Uterus (tissue), 4 donors: Measurements from ENCODE around the gene BRIX1. TPM values are rescaled to one million over a fixed set of nuclear protein-coding genes. Genes with fewer than 3 reads are reported as not detected.

Source experiments
- DNase-seq, 2 donors: peaks; one replicate each; pipeline ENCODE4 v3.0.0-alpha.2; 2019 to 2020
- H3K27ac ChIP-seq, 2 donors: fragments of 200-600 bp; sonication (generic); 1 replicate in 1 of 2; 2 replicates in 1 of 2; pipeline ENCODE4 v1.5.1; 2016 to 2018
- H3K27me3 ChIP-seq, 2 donors: fragments of 200-600 bp; sonication (generic); one replicate each; pipeline ENCODE4 v1.5.1; 2018 to 2019; ENCODE audit warnings: control low read depth in 1 of 2
- H3K36me3 ChIP-seq, 2 donors: fragments of 200-600 bp; sonication (generic); one replicate each; pipeline ENCODE4 v1.5.1; 2019; ENCODE audit warnings: control low read depth in 1 of 2
- H3K4me1 ChIP-seq, 2 donors: fragments of 200-600 bp; sonication (generic); one replicate each; pipeline ENCODE4 v1.5.1; 2018 to 2019; ENCODE audit warnings: control low read depth in 1 of 2
- H3K4me3 ChIP-seq, 2 donors: fragments of 200-600 bp; sonication (generic); 1 replicate in 1 of 2; 2 replicates in 1 of 2; pipeline ENCODE4 v1.5.1; 2018 to 2019; ENCODE audit warnings: mild to moderate bottlenecking in 1 of 2
- H3K9me3 ChIP-seq, 2 donors: fragments of 200-600 bp; sonication (generic); one replicate each; pipeline ENCODE4 v1.5.1; 2019; ENCODE audit warnings: control low read depth in 1 of 2
- POLR2A ChIP-seq, 2 donors: fragments of 450-650 bp; IDR thresholded peaks; one replicate each; pipeline ENCODE4 v1.6.1; 2016; ENCODE audit warnings: antibody characterized with exemption in 2 of 2, mild to moderate bottlenecking in 1 of 2, moderate library complexity in 1 of 2
- intact Hi-C: fragments of 100-400 bp; cut with DNase I; formaldehyde crosslinking; loops from one replicate; pipeline ENCODE4 v1.15.1; 2023; ENCODE audit warnings: low total_unique reads
- total RNA-seq, 4 donors: library from RNA; depleted of rRNA in 3 of 4; stranded (reverse); fragments of >200 nt in 3 of 4; gene quantifications; one replicate each; pipeline versions ENCODE4 v1.1.0 to v1.2.4, GENCODE V29; 2014 to 2023
- TF ChIP-seq, protein P1 (sequence below), 4 experiments: fragments of 200-600 bp in 2 of 4; fragments of 450-650 bp in 2 of 4; sonication (generic) in 2 of 4; IDR thresholded peaks; one replicate each; pipeline ENCODE4 v1.5.1; 2016 to 2019; ENCODE audit warnings: antibody characterized with exemption in 4 of 4, mild to moderate bottlenecking in 2 of 4, moderate library complexity in 1 of 4
- donor health status: DM: yes; HTN: yes; CAD: no.

BRIX1 gene
- total RNA-seq, 4 donors from 2014 or later = 6.4 to 46.0 (median 28.6) TPM

DNA sequence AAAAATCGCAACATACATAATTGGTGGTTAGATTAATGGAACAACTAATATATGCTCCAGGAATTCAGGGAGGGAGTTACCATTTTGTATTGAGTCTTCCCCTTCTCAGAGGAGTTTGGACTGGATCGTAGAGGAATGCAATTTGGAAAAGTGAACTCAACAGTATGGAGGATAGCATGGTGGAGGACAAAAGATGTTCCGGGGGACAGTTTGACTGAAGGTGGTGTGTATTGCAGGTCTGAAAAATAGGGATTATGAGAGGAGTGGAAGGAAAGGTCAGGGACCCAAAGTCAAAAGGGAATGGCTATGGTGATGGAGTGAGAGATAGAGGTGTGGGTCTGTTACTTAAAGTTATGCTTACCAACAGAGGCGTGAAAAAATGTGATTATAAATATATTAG, 15.4 kb downstream of the BRIX1 start:
- no peaks in the 10 kb centered on the region for H3K27me3 ChIP-seq
- peak overlapping the region; percentile 71 to 95 for H3K4me3 ChIP-seq
- H3K4me1 ChIP-seq = no peaks in the 10 kb centered on the region
- no peaks in the 10 kb centered on the region for H3K36me3 ChIP-seq
- no peaks in the 10 kb centered on the region for H3K9me3 ChIP-seq
- no peak for DNase-seq
- TF ChIP-seq, protein P1, sequence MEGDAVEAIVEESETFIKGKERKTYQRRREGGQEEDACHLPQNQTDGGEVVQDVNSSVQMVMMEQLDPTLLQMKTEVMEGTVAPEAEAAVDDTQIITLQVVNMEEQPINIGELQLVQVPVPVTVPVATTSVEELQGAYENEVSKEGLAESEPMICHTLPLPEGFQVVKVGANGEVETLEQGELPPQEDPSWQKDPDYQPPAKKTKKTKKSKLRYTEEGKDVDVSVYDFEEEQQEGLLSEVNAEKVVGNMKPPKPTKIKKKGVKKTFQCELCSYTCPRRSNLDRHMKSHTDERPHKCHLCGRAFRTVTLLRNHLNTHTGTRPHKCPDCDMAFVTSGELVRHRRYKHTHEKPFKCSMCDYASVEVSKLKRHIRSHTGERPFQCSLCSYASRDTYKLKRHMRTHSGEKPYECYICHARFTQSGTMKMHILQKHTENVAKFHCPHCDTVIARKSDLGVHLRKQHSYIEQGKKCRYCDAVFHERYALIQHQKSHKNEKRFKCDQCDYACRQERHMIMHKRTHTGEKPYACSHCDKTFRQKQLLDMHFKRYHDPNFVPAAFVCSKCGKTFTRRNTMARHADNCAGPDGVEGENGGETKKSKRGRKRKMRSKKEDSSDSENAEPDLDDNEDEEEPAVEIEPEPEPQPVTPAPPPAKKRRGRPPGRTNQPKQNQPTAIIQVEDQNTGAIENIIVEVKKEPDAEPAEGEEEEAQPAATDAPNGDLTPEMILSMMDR (IDR thresholded peaks at IDR 0.05) = no peak
- TF ChIP-seq POLR2A (IDR thresholded peaks at IDR 0.05) = no peak
- peak overlapping the region in 1 of 2 donors; percentile 91 for H3K27ac ChIP-seq
- intact Hi-C loops = no loop called here

DNA sequence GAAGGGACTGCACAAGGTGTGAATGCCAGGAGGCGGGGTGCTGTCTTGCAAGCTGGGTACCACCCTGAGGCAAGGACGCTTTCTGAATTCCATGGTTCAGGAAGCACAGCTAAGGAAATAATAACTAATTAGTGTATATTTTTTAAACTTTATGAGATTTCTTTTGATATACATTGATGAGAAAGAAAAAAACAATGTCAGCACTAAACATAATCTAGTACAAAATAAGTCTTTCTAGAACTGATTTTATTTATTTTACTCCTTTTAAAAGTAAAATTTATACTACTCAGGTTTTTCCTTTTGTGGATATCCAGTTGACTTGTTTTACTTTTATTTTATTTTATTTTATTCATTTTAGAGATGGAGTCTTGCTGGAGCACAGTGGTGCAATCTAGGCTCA, 17.4 kb downstream of the BRIX1 start:
- Histone ChIP-seq H3K27me3 (no peaks in the 10 kb centered on the region), H3K4me1 (no peaks in the 10 kb centered on the region), H3K4me3 (no peak overlapping the region), H3K9me3 (no peaks in the 10 kb centered on the region), H3K36me3 (no peaks in the 10 kb centered on the region), H3K27ac (no peak overlapping the region)
- TF ChIP-seq, protein P1 (IDR thresholded peaks at IDR 0.05) = no peak
- no peak for TF ChIP-seq POLR2A (IDR thresholded peaks at IDR 0.05)
- no peak for DNase-seq
- intact Hi-C loops = no loop called here

DNA sequence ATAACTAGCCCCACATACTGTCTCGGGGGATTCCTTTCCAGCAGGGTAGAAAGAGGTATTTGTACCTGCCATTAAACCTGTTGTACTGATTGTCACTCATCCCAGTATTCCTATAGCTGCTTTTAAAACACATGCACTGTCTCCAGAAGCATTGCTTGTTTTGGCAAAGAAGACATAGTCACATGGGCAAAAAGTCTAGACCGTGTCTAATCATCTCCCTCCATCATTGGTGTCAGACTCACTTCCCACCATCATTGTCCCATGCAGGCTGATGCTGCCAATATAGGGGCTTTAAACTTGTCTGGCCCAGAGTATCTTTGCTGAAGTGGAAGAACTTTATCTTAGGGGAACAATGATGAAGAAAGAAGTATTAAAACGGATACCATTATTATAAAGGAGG, 26.4 kb downstream of the BRIX1 start:
- no peaks in the 10 kb centered on the region for H3K27me3 ChIP-seq
- intact Hi-C loops = no loop called here
- H3K4me3 ChIP-seq = no peak overlapping the region
- no peak overlapping the region for H3K27ac ChIP-seq
- no peaks in the 10 kb centered on the region for H3K9me3 ChIP-seq
- no peaks in the 10 kb centered on the region for H3K4me1 ChIP-seq
- H3K36me3 ChIP-seq = no peaks in the 10 kb centered on the region
- no peak for TF ChIP-seq POLR2A (IDR thresholded peaks at IDR 0.05)
- TF ChIP-seq, protein P1 (IDR thresholded peaks at IDR 0.05) = no peak
- DNase-seq = no peak

DNA sequence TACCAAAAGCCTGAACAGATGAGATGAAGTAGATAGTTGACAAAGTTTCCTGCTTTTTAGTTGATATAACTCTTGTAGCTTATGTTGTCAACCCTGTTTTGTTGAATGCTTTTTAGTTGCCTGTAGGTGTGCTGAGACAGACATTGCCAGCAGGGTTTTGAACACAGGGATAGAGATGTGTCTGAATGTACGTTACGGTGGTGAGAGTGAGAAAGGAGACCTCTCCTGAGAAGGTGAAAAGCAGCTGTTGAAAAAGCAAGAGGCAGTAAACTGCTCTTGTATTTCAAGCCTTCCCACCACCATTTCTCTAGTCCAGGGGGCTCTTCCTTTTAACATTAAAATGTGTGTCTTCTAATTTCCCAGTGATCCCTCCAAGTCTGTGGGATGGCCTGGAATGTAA, 28.5 kb downstream of the BRIX1 start:
- TF ChIP-seq POLR2A (IDR thresholded peaks at IDR 0.05) = no peak
- TF ChIP-seq, protein P1 (IDR thresholded peaks at IDR 0.05) = no peak
- H3K36me3 ChIP-seq = no peaks in the 10 kb centered on the region
- intact Hi-C loops = no loop called here

DNA sequence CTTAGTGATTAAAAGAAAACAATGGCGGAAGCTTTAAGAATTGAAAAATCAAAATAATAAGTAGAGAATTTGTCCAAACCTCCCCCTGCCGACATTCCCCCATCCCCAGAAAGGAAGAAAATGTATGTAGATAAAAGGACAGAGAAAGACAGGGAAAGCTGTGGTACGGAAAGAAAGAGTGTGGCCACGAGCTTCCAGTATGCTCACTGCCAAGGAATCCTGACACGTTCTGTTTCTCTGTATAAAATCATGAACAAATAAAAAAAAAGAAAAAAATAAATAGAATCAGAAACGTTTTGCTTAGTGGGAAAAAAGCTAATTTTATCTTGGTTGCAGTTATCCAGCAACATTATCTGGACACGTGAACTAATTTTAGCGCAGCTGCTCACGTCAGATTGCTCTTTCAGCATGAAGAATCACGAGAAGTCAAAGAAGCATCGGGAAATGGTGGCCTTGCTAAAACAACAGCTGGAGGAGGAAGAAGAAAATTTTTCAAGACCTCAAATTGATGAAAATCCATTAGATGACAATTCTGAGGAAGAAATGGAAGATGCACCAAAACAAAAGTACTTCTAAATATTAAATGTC, 29.0 kb downstream of the BRIX1 start:
- Histone ChIP-seq H3K36me3 (no peaks in the 10 kb centered on the region), H3K9me3 (no peaks in the 10 kb centered on the region), H3K27me3 (no peaks in the 10 kb centered on the region), H3K27ac (peak overlapping the region in 1 of 2 donors; percentile 66), H3K4me1 (no peaks in the 10 kb centered on the region), H3K4me3 (no peak overlapping the region)
- TF ChIP-seq, protein P1 (IDR thresholded peaks at IDR 0.05) = no peak
- no peak for TF ChIP-seq POLR2A (IDR thresholded peaks at IDR 0.05)
- intact Hi-C loops = no loop called here
- DNase-seq = no peak

More for the DNA sequence above, 28.5 kb downstream of the BRIX1 start:
- no peak for DNase-seq
- Histone ChIP-seq H3K9me3 (no peaks in the 10 kb centered on the region), H3K4me1 (no peaks in the 10 kb centered on the region), H3K27ac (peak overlapping the region in 1 of 2 donors; percentile 66), H3K27me3 (no peaks in the 10 kb centered on the region), H3K4me3 (no peak overlapping the region)
